OCI-LY7 (cell line): ENCODE measurements around the gene SPECC1L.

ENCODE experiments used
- EZH2phosphoT487 ChIP-seq: fragments of 200-600 bp; sonication (generic); IDR thresholded peaks from 2 replicates; pipeline ENCODE4 v1.6.1; 2018; ENCODE audit warnings: low read depth, borderline replicate concordance, mild to moderate bottlenecking, mixed run types, antibody characterized with exemption, low read length, moderate library complexity, mixed read lengths
- TF ChIP-seq, protein P1 (sequence below): fragments of 200-600 bp; sonication (generic); conservative IDR thresholded peaks from 2 replicates; pipeline ENCODE4 v1.5.1; 2014; ENCODE audit warnings: mild to moderate bottlenecking, antibody characterized with exemption, low read length, moderate library complexity, mixed read lengths

GRCh38 chr22:24325105-24325757 is 54.6 kb downstream of the SPECC1L start:
- TF ChIP-seq, protein P1, sequence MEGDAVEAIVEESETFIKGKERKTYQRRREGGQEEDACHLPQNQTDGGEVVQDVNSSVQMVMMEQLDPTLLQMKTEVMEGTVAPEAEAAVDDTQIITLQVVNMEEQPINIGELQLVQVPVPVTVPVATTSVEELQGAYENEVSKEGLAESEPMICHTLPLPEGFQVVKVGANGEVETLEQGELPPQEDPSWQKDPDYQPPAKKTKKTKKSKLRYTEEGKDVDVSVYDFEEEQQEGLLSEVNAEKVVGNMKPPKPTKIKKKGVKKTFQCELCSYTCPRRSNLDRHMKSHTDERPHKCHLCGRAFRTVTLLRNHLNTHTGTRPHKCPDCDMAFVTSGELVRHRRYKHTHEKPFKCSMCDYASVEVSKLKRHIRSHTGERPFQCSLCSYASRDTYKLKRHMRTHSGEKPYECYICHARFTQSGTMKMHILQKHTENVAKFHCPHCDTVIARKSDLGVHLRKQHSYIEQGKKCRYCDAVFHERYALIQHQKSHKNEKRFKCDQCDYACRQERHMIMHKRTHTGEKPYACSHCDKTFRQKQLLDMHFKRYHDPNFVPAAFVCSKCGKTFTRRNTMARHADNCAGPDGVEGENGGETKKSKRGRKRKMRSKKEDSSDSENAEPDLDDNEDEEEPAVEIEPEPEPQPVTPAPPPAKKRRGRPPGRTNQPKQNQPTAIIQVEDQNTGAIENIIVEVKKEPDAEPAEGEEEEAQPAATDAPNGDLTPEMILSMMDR: peak; percentile 92
- no peak for TF ChIP-seq EZH2phosphoT487
